Nephron (organoid): ENCODE results near the gene PET100.

Experiments used
- H3K27ac Mint-ChIP-seq, 3 experiments: 2 replicates each; pipeline ENCODE4 v1.8.0; 2020; ENCODE audit warnings: mixed read lengths in 3 of 3, mild to moderate bottlenecking in 2 of 3, moderate library complexity in 1 of 3
- H3K27me3 Mint-ChIP-seq: 2 replicates; pipeline ENCODE4 v1.8.0; 2021; ENCODE audit warnings: low read depth, mild to moderate bottlenecking, moderate library complexity, mixed read lengths
- H3K36me3 Mint-ChIP-seq: 2 replicates; pipeline ENCODE4 v1.8.0; 2020; ENCODE audit warnings: low read depth, mixed read lengths
- H3K4me1 Mint-ChIP-seq: 2 replicates; pipeline ENCODE4 v1.8.0; 2020; ENCODE audit warnings: mixed read lengths
- H3K4me3 Mint-ChIP-seq, 3 experiments: 2 replicates each; pipeline ENCODE4 v1.8.0; 2020; ENCODE audit warnings: mild to moderate bottlenecking in 3 of 3, mixed read lengths in 3 of 3, moderate library complexity in 2 of 3
- H3K9me3 Mint-ChIP-seq: 2 replicates; pipeline ENCODE4 v1.8.0; 2020; ENCODE audit warnings: mixed read lengths
- TF ChIP-seq, protein P1 (sequence below), 3 experiments: fragments of 200-600 bp; sonication (generic); IDR thresholded peaks; one replicate each; pipeline ENCODE4 v1.5.0; 2021; ENCODE audit warnings: antibody characterized with exemption in 3 of 3; ENCODE audit not compliant: unreplicated experiment in 3 of 3

Gene PET100

GRCh38 chr19:7661744-7662538 lies 32.3 kb downstream of the PET100 start:
- no peak overlapping the region for H3K27ac Mint-ChIP-seq
- peaks cover 22% of the 10 kb centered on the region for H3K27me3 Mint-ChIP-seq
- H3K4me1 Mint-ChIP-seq: peaks cover 15% of the 10 kb centered on the region
- TF ChIP-seq, protein P1, sequence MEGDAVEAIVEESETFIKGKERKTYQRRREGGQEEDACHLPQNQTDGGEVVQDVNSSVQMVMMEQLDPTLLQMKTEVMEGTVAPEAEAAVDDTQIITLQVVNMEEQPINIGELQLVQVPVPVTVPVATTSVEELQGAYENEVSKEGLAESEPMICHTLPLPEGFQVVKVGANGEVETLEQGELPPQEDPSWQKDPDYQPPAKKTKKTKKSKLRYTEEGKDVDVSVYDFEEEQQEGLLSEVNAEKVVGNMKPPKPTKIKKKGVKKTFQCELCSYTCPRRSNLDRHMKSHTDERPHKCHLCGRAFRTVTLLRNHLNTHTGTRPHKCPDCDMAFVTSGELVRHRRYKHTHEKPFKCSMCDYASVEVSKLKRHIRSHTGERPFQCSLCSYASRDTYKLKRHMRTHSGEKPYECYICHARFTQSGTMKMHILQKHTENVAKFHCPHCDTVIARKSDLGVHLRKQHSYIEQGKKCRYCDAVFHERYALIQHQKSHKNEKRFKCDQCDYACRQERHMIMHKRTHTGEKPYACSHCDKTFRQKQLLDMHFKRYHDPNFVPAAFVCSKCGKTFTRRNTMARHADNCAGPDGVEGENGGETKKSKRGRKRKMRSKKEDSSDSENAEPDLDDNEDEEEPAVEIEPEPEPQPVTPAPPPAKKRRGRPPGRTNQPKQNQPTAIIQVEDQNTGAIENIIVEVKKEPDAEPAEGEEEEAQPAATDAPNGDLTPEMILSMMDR (IDR thresholded peaks at IDR 0.05; ENCODE audit: unreplicated experiment in 3 of 3): no peak
- no peaks in the 10 kb centered on the region for H3K36me3 Mint-ChIP-seq
- H3K9me3 Mint-ChIP-seq: peaks cover 2% of the 10 kb centered on the region
- H3K4me3 Mint-ChIP-seq: no peak overlapping the region

DNA sequence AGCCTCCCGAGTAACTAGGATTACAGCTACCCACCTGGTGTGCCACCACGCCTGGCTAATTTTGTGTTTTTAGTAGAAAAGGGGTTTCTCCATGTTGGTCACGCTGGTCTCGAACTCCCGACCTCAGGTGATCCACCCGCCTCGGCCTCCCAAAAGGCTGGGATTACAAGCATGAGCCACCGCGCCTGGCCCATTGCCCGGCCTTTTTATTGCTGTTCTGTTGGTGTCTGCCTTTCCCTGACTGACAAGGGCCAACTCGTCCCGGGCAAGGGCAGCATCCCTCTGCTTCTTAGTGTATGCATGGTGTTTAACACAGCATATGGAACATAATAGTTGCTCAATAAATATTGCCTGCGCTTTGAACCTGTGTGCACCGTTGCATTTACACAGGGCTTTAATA lies 33.1 kb downstream of the PET100 start:
- no peaks in the 10 kb centered on the region for H3K36me3 Mint-ChIP-seq
- H3K9me3 Mint-ChIP-seq: peaks cover 3% of the 10 kb centered on the region

GRCh38 chr19:7663706-7664105 lies 34.1 kb downstream of the PET100 start:
- Mint-ChIP-seq H3K27ac (no peak overlapping the region), H3K27me3 (peaks cover 19% of the 10 kb centered on the region), H3K36me3 (no peaks in the 10 kb centered on the region), H3K4me3 (no peak overlapping the region), H3K9me3 (peaks cover 3% of the 10 kb centered on the region), H3K4me1 (peaks cover 10% of the 10 kb centered on the region)
- TF ChIP-seq, protein P1 (IDR thresholded peaks at IDR 0.05; ENCODE audit: unreplicated experiment in 3 of 3): no peak

More for the DNA sequence above, 33.1 kb downstream of the PET100 start:
- peaks cover 15% of the 10 kb centered on the region for H3K4me1 Mint-ChIP-seq
- TF ChIP-seq, protein P1 (IDR thresholded peaks at IDR 0.05; ENCODE audit: unreplicated experiment in 3 of 3): no peak
- peaks cover 22% of the 10 kb centered on the region for H3K27me3 Mint-ChIP-seq
- no peak overlapping the region for H3K4me3 Mint-ChIP-seq
- H3K27ac Mint-ChIP-seq: no peak overlapping the region

- Mint-ChIP-seq H3K4me1 (peaks cover 10% of the 10 kb centered on the region), H3K9me3 (peaks cover 3% of the 10 kb centered on the region), H3K27me3 (peaks cover 29% of the 10 kb centered on the region), H3K27ac (peak overlapping the region in 2 of 3 experiments; percentile 60 to 80), H3K4me3 (no peak overlapping the region), H3K36me3 (no peaks in the 10 kb centered on the region)
- TF ChIP-seq, protein P1 (IDR thresholded peaks at IDR 0.05; ENCODE audit: unreplicated experiment in 3 of 3): no peak
Measured at GRCh38 chr19:7665076-7665475, 35.5 kb downstream of the PET100 start.

DNA sequence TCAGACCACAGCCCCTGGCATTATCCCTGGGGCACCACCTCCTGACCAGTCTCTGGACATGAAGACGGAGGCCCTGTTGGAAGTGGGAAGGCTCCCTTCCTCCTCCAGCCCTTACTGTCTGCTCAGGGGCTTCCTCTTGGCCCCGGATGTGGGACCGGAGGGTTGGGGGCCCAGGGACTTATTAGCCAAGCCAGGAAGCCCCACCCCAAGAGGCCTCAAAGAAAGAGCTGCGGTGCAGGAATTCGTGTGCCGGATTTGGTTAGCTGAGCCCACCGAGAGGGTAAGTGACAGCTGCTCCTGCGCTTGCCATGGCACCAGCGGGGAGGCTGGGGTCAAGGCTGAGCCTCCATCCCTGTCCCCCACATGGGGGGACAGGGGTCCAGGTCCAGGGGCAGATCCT lies 39.2 kb downstream of the PET100 start, which contains the start of gene RETN:
Gene RETN (plus strand): TSS at position 208 of the 400 bp plus-strand sequence. CDS start 278 bp downstream, outside the sequence.
- TF ChIP-seq, protein P1 (IDR thresholded peaks at IDR 0.05; ENCODE audit: unreplicated experiment in 3 of 3): no peak
- H3K4me1 Mint-ChIP-seq: peaks cover 10% of the 10 kb centered on the region
- H3K36me3 Mint-ChIP-seq: no peaks in the 10 kb centered on the region
- H3K9me3 Mint-ChIP-seq: peaks cover 3% of the 10 kb centered on the region
- H3K27me3 Mint-ChIP-seq: peaks cover 54% of the 10 kb centered on the region
- no peak within 1 kb of the TSS for H3K27ac Mint-ChIP-seq
- peak within 1 kb of the TSS; percentile 42 to 61 (median 53) for H3K4me3 Mint-ChIP-seq

DNA sequence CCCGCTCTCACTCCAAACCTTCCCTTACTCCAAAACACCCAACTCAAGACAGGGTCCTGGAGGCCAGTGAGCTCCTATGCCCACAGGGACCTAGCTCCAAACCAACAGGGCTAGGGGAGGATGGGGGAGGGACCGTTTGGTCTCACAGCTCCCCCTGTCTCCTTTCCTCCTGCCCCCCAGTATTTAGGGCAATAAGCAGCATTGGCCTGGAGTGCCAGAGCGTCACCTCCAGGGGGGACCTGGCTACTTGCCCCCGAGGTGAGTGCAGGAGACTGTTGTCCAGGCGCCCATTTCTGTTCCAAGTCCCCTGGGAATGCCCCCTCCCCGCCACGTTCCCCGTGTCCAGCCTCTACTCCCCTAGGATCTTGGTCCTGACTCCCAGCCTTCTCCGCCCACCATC lies 40.0 kb downstream of the PET100 start:
- Mint-ChIP-seq H3K4me3 (peak overlapping the region in 1 of 3 experiments; percentile 2), H3K9me3 (peaks cover 8% of the 10 kb centered on the region), H3K4me1 (peaks cover 17% of the 10 kb centered on the region), H3K36me3 (no peaks in the 10 kb centered on the region), H3K27ac (no peak overlapping the region), H3K27me3 (peaks cover 62% of the 10 kb centered on the region)
- TF ChIP-seq, protein P1 (IDR thresholded peaks at IDR 0.05; ENCODE audit: unreplicated experiment in 3 of 3): no peak
